ENCODE data around the gene CLDN1. TPM values are rescaled to one million over a fixed set of nuclear protein-coding genes. Genes with fewer than 3 reads are reported as not detected.

The CLDN1 gene
- total and polyA plus RNA-seq, 2 of the 13 experiments (the other 11 are each of a cell fraction or from before 2014, with no cell fraction given), result 42.7 to 51.6 TPM

- no peak for TF ChIP-seq ZBED4 (CRISPR knock-in tag; IDR thresholded peaks at IDR 0.05; ENCODE audit: borderline replicate concordance)
- TF ChIP-seq TOE1 (CRISPR knock-in tag; IDR thresholded peaks at IDR 0.05), result no peak
- no peak for TF ChIP-seq KDM6A (CRISPR knock-in tag; IDR thresholded peaks at IDR 0.05; ENCODE audit: low read depth)
- no peak for TF ChIP-seq MIER2 (CRISPR knock-in tag; IDR thresholded peaks at IDR 0.05)
- no peak for TF ChIP-seq PAF1 (CRISPR knock-in tag; IDR thresholded peaks at IDR 0.05)
- peak; percentile 92 for TF ChIP-seq ZNF740 (CRISPR knock-in tag; IDR thresholded peaks at IDR 0.05)
- no peak; the same call in 1 of the 2 replicates for TF ChIP-seq TFAP4 (IDR thresholded peaks at IDR 0.05; ENCODE audit: borderline replicate concordance, low read depth)
- no peak for TF ChIP-seq NFAT5 (CRISPR knock-in tag; IDR thresholded peaks at IDR 0.05)
- TF ChIP-seq ARID3A (IDR thresholded peaks at IDR 0.05; ENCODE audit: low read depth, low read length), result peak; percentile 30; the same call in 1 of the 2 replicates
- no peak for TF ChIP-seq CHCHD3 (CRISPR knock-in tag; IDR thresholded peaks at IDR 0.05)
- TF ChIP-seq MXD1 (CRISPR knock-in tag; IDR thresholded peaks at IDR 0.05), result no peak; the same call in none of the 2 replicates
- no peak for TF ChIP-seq TBP (CRISPR knock-in tag; IDR thresholded peaks at IDR 0.05)
- no peak for TF ChIP-seq IKZF4 (CRISPR knock-in tag; IDR thresholded peaks at IDR 0.05; ENCODE audit: borderline replicate concordance, low read depth, not compliant biosample characterization)
- no peak; the same call in 1 of the 2 replicates for TF ChIP-seq ZNF124 (CRISPR knock-in tag; IDR thresholded peaks at IDR 0.05)
Measured at GRCh38 chr3:190321789-190322603, at the start of gene CLDN1 (continued).
